GM23338 (cell line): ENCODE measurements around the gene IRS1. TPM values are rescaled to one million over a fixed set of nuclear protein-coding genes. Genes with fewer than 3 reads are reported as not detected.

Experiments used
- ATAC-seq: fragments of 200-7000 bp; cut with Tn5 transposase; 3 replicates; pipeline ENCODE4 v1.9.1; 2020
- DNase-seq: peaks from one replicate; pipeline ENCODE4 v3.0.0-alpha.2; 2015; ENCODE audit warnings: low spot score
- H2AFZ ChIP-seq: fragments of 200-600 bp; sonication (generic); 2 replicates; pipeline ENCODE4 v1.8.0; 2016; ENCODE audit warnings: antibody characterized with exemption, mild to moderate bottlenecking, moderate library complexity
- H3F3A ChIP-seq: fragments of 200-600 bp; sonication (generic); replicated peaks from 2 replicates; pipeline ENCODE4 v1.8.0; 2017; ENCODE audit warnings: antibody characterized with exemption, mixed run types, low read depth
- H3K27ac ChIP-seq: fragments of 200-600 bp; sonication (generic); 2 replicates; pipeline ENCODE4 v1.6.1; 2016; ENCODE audit warnings: low read depth
- H3K27me3 ChIP-seq: fragments of 200-600 bp; sonication (generic); 2 replicates; pipeline ENCODE4 v1.8.0; 2016; ENCODE audit warnings: mild to moderate bottlenecking, mixed run types, moderate library complexity; ENCODE audit not compliant: insufficient read depth
- H3K36me3 ChIP-seq: fragments of 200-600 bp; sonication (generic); 2 replicates; pipeline ENCODE4 v1.8.0; 2016; ENCODE audit warnings: mild to moderate bottlenecking; ENCODE audit not compliant: insufficient read depth
- H3K4me1 ChIP-seq: fragments of 200-600 bp; sonication (generic); 2 replicates; pipeline ENCODE4 v1.8.0; 2016; ENCODE audit warnings: mild to moderate bottlenecking, moderate library complexity; ENCODE audit not compliant: insufficient read depth
- H3K4me2 ChIP-seq: fragments of 200-600 bp; sonication (generic); 2 replicates; pipeline ENCODE4 v1.7.1; 2017; ENCODE audit warnings: mixed run types
- H3K4me3 ChIP-seq: fragments of 200-600 bp; sonication (generic); 2 replicates; pipeline ENCODE4 v1.6.1; 2016; ENCODE audit warnings: mixed run types
- H3K79me2 ChIP-seq: fragments of 200-600 bp; sonication (generic); replicated peaks from 2 replicates; pipeline ENCODE4 v1.8.0; 2017; ENCODE audit warnings: mild to moderate bottlenecking; ENCODE audit not compliant: insufficient read depth
- H3K9me2 ChIP-seq: fragments of 200-600 bp; sonication (generic); 2 replicates; pipeline ENCODE4 v1.8.0; 2017; ENCODE audit not compliant: insufficient read depth
- H4K20me1 ChIP-seq: fragments of 200-600 bp; sonication (generic); replicated peaks from 2 replicates; pipeline ENCODE4 v1.8.0; 2017; ENCODE audit warnings: mild to moderate bottlenecking; ENCODE audit not compliant: insufficient read depth
- H3K27ac Mint-ChIP-seq: 2 replicates; pipeline ENCODE4 v1.8.0; 2020; ENCODE audit warnings: inconsistent platforms, mild to moderate bottlenecking, moderate library complexity, mixed read lengths
- H3K27me3 Mint-ChIP-seq: 3 replicates; pipeline ENCODE4 v1.8.0; 2022; ENCODE audit warnings: low read depth, mild to moderate bottlenecking, moderate library complexity, mixed read lengths, inconsistent platforms; ENCODE audit not compliant: insufficient read depth, poor library complexity
- H3K36me3 Mint-ChIP-seq: 3 replicates; pipeline ENCODE4 v1.8.0; 2021; ENCODE audit warnings: low read depth, mild to moderate bottlenecking, inconsistent platforms, moderate library complexity, mixed read lengths
- H3K4me1 Mint-ChIP-seq: 3 replicates; pipeline ENCODE4 v1.8.0; 2020; ENCODE audit warnings: mild to moderate bottlenecking, inconsistent platforms, mixed read lengths
- H3K4me3 Mint-ChIP-seq: 3 replicates; pipeline ENCODE4 v1.8.0; 2021; ENCODE audit warnings: moderate library complexity, mild to moderate bottlenecking, inconsistent platforms, mixed read lengths
- H3K9me3 Mint-ChIP-seq: 3 replicates; pipeline ENCODE4 v1.8.0; 2020; ENCODE audit warnings: moderate library complexity, mild to moderate bottlenecking, inconsistent platforms, mixed read lengths
- CREB1 ChIP-seq: fragments of 250-450 bp; sonication (Bioruptor Pico); IDR thresholded peaks from 2 replicates; pipeline ENCODE4 v1.5.0; 2020; ENCODE audit warnings: low read depth, mild to moderate bottlenecking, moderate library complexity
- EZH2phosphoT487 ChIP-seq: fragments of 200-600 bp; sonication (generic); IDR thresholded peaks from one replicate; pipeline ENCODE4 v1.8.1; 2018; ENCODE audit warnings: antibody characterized with exemption; ENCODE audit not compliant: unreplicated experiment
- NANOG ChIP-seq: IDR thresholded peaks from 2 replicates; pipeline ENCODE4 v1.6.1; 2016; ENCODE audit warnings: antibody characterized with exemption, borderline replicate concordance
- POLR2AphosphoS5 ChIP-seq: IDR thresholded peaks from 2 replicates; pipeline ENCODE4 v1.6.1; 2016; ENCODE audit warnings: antibody characterized with exemption, low read depth
- ZNF114 ChIP-seq: fragments of 250-450 bp; sonication (Bioruptor Pico); IDR thresholded peaks from 2 replicates; pipeline ENCODE4 v1.5.0; 2020; ENCODE audit warnings: mild to moderate bottlenecking, moderate library complexity
- ZNF331 ChIP-seq: fragments of 250-450 bp; sonication (Bioruptor Pico); IDR thresholded peaks from 2 replicates; pipeline ENCODE4 v1.5.0; 2020; ENCODE audit warnings: low read depth, mild to moderate bottlenecking, moderate library complexity
- polyA plus RNA-seq: library from polyadenylated mRNA; unstranded; fragments of >200 nt; fragmentation: Nextera tagmentation; extraction: Ambion mirVana; gene quantifications from 2 replicates; pipeline ENCODE4 v1.2.1, GENCODE V29; 2016
- total RNA-seq: library from RNA; depleted of rRNA; stranded (reverse); fragments of >200 nt; shearing (Covaris generic); gene quantifications from 2 replicates; pipeline ENCODE4 v1.2.3, GENCODE V29; 2014
- TF ChIP-seq, protein P1 (sequence below): IDR thresholded peaks from one replicate; pipeline ENCODE4 v1.6.1; 2018; ENCODE audit warnings: antibody characterized with exemption; ENCODE audit not compliant: unreplicated experiment
- TF ChIP-seq, protein P2 (sequence below): fragments of 250-450 bp; sonication (Bioruptor Pico); IDR thresholded peaks from 2 replicates; pipeline ENCODE4 v1.5.0; 2020; ENCODE audit warnings: mild to moderate bottlenecking, moderate library complexity

Gene IRS1
- total and polyA plus RNA-seq, 2 experiments from 2014 or later: 6.9 to 26.2 TPM

DNA sequence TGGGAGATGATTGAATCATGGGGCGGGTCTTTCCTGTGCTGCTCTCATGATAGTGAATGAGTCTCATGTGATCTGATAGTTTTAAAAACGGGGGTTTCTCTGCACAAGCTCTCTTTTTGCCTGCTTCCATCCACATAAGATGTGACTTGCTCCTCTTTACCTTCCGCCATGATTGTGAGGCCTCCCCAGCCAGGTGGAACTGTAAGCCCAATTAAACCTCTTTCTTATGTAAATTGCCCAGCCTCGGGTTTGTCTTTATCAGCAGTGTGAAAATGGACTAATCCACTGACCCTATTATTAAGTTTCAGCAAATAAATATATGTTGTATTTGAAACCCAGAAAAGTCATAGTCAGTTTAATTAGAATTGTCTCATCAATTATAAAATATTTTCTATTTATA, 22.0 kb downstream of the IRS1 start:
- Histone ChIP-seq H3K9me2 (peaks cover 8% of the 10 kb centered on the region; the same call in 1 of the 2 replicates), H3K4me3 (no peak overlapping the region), H3K4me1 (peaks cover 40% of the 10 kb centered on the region), H3K79me2 (peaks cover 66% of the 10 kb centered on the region), H3F3A (no peaks in the 10 kb centered on the region), H3K36me3 (no peaks in the 10 kb centered on the region), H4K20me1 (no peaks in the 10 kb centered on the region), H2AFZ (no peak overlapping the region), H3K4me2 (peak overlapping the region; percentile 59), H3K27me3 (no peaks in the 10 kb centered on the region), H3K27ac (0 out of 2 replicates have a peak overlapping the region, but pooled peaks have one; percentile 7)
- H3K4me1 Mint-ChIP-seq: peaks cover 33% of the 10 kb centered on the region
- no peak overlapping the region for H3K4me3 Mint-ChIP-seq
- ATAC-seq (no peak), DNase-seq (peak; percentile 60)
- peaks cover 46% of the 10 kb centered on the region for H3K36me3 Mint-ChIP-seq
- H3K9me3 Mint-ChIP-seq: peaks cover 19% of the 10 kb centered on the region
- H3K27me3 Mint-ChIP-seq: no peaks in the 10 kb centered on the region
- TF ChIP-seq POLR2AphosphoS5 (no peak), NANOG (peak; percentile 65; the same call in 1 of the 2 replicates), ZNF331 (CRISPR knock-in tag) (no peak), EZH2phosphoT487 (no peak), ZNF114 (CRISPR knock-in tag) (peak; percentile 79; the same call in 1 of the 2 replicates), CREB1 (CRISPR knock-in tag) (peak; percentile 38; the same call in 1 of the 2 replicates)
- TF ChIP-seq, protein P1, sequence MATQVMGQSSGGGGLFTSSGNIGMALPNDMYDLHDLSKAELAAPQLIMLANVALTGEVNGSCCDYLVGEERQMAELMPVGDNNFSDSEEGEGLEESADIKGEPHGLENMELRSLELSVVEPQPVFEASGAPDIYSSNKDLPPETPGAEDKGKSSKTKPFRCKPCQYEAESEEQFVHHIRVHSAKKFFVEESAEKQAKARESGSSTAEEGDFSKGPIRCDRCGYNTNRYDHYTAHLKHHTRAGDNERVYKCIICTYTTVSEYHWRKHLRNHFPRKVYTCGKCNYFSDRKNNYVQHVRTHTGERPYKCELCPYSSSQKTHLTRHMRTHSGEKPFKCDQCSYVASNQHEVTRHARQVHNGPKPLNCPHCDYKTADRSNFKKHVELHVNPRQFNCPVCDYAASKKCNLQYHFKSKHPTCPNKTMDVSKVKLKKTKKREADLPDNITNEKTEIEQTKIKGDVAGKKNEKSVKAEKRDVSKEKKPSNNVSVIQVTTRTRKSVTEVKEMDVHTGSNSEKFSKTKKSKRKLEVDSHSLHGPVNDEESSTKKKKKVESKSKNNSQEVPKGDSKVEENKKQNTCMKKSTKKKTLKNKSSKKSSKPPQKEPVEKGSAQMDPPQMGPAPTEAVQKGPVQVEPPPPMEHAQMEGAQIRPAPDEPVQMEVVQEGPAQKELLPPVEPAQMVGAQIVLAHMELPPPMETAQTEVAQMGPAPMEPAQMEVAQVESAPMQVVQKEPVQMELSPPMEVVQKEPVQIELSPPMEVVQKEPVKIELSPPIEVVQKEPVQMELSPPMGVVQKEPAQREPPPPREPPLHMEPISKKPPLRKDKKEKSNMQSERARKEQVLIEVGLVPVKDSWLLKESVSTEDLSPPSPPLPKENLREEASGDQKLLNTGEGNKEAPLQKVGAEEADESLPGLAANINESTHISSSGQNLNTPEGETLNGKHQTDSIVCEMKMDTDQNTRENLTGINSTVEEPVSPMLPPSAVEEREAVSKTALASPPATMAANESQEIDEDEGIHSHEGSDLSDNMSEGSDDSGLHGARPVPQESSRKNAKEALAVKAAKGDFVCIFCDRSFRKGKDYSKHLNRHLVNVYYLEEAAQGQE: no peak
- TF ChIP-seq, protein P2, sequence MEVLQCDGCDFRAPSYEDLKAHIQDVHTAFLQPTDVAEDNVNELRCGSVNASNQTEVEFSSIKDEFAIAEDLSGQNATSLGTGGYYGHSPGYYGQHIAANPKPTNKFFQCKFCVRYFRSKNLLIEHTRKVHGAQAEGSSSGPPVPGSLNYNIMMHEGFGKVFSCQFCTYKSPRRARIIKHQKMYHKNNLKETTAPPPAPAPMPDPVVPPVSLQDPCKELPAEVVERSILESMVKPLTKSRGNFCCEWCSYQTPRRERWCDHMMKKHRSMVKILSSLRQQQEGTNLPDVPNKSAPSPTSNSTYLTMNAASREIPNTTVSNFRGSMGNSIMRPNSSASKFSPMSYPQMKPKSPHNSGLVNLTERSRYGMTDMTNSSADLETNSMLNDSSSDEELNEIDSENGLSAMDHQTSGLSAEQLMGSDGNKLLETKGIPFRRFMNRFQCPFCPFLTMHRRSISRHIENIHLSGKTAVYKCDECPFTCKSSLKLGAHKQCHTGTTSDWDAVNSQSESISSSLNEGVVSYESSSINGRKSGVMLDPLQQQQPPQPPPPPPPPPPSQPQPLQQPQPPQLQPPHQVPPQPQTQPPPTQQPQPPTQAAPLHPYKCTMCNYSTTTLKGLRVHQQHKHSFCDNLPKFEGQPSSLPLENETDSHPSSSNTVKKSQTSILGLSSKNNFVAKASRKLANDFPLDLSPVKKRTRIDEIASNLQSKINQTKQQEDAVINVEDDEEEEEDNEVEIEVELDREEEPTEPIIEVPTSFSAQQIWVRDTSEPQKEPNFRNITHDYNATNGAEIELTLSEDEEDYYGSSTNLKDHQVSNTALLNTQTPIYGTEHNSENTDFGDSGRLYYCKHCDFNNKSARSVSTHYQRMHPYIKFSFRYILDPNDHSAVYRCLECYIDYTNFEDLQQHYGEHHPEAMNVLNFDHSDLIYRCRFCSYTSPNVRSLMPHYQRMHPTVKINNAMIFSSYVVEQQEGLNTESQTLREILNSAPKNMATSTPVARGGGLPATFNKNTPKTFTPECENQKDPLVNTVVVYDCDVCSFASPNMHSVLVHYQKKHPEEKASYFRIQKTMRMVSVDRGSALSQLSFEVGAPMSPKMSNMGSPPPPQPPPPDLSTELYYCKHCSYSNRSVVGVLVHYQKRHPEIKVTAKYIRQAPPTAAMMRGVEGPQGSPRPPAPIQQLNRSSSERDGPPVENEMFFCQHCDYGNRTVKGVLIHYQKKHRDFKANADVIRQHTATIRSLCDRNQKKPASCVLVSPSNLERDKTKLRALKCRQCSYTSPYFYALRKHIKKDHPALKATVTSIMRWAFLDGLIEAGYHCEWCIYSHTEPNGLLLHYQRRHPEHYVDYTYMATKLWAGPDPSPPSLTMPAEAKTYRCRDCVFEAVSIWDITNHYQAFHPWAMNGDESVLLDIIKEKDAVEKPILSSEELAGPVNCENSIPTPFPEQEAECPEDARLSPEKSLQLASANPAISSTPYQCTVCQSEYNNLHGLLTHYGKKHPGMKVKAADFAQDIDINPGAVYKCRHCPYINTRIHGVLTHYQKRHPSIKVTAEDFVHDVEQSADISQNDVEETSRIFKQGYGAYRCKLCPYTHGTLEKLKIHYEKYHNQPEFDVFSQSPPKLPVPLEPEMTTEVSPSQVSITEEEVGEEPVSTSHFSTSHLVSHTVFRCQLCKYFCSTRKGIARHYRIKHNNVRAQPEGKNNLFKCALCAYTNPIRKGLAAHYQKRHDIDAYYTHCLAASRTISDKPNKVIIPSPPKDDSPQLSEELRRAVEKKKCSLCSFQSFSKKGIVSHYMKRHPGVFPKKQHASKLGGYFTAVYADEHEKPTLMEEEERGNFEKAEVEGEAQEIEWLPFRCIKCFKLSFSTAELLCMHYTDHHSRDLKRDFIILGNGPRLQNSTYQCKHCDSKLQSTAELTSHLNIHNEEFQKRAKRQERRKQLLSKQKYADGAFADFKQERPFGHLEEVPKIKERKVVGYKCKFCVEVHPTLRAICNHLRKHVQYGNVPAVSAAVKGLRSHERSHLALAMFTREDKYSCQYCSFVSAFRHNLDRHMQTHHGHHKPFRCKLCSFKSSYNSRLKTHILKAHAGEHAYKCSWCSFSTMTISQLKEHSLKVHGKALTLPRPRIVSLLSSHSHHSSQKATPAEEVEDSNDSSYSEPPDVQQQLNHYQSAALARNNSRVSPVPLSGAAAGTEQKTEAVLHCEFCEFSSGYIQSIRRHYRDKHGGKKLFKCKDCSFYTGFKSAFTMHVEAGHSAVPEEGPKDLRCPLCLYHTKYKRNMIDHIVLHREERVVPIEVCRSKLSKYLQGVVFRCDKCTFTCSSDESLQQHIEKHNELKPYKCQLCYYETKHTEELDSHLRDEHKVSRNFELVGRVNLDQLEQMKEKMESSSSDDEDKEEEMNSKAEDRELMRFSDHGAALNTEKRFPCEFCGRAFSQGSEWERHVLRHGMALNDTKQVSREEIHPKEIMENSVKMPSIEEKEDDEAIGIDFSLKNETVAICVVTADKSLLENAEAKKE (CRISPR knock-in tag): peak; percentile 65
- H3K27ac Mint-ChIP-seq: no peak overlapping the region
